M059J (cell line): Measurements from ENCODE around the gene LPCAT4. TPM values are rescaled to one million over a fixed set of nuclear protein-coding genes. Genes with fewer than 3 reads are reported as not detected.

Source experiments
- total RNA-seq: library from RNA; depleted of rRNA; stranded (reverse); fragments of >200 nt; shearing (Covaris generic); gene quantifications from 2 replicates; pipeline ENCODE4 v1.2.3, GENCODE V29; 2014; rRNA removed

Gene LPCAT4
- total RNA-seq, 1 experiment from 2014 or later, result 13.9 TPM

Other genes starting within 250 kb of the LPCAT4 start
- gene KATNBL1, start 157.1 kb downstream of the LPCAT4 start, total RNA-seq, result 27.3 and 45.2 TPM in 2 replicates
- gene EMC4, start 142.2 kb downstream of the LPCAT4 start, total RNA-seq, result 170 and 252 TPM in 2 replicates
- gene SLC12A6, start 29.4 kb downstream of the LPCAT4 start, total RNA-seq, result 3.0 and 6.6 TPM in 2 replicates
- 319 and 492 TPM in 2 replicates for gene NOP10, start 24.1 kb downstream of the LPCAT4 start, total RNA-seq
- not detected in 2 replicates for gene NUTM1, start 23.9 kb downstream of the LPCAT4 start, total RNA-seq
- gene GOLGA8A, start 70.6 kb upstream of the LPCAT4 start, total RNA-seq, result 2.0 and 3.1 TPM in 2 replicates
- 3.3 and 9.0 TPM in 2 replicates for gene GOLGA8B, start 216.5 kb upstream of the LPCAT4 start, total RNA-seq